GM12801 (cell line): ENCODE data around the gene IDS.

Experiments used
- CTCF ChIP-seq: IDR thresholded peaks from one replicate; pipeline ENCODE4 v1.5.1; 2011; ENCODE audit warnings: control low read depth; ENCODE audit not compliant: insufficient read length; ENCODE audit errors: extremely low read depth

The IDS gene

DNA sequence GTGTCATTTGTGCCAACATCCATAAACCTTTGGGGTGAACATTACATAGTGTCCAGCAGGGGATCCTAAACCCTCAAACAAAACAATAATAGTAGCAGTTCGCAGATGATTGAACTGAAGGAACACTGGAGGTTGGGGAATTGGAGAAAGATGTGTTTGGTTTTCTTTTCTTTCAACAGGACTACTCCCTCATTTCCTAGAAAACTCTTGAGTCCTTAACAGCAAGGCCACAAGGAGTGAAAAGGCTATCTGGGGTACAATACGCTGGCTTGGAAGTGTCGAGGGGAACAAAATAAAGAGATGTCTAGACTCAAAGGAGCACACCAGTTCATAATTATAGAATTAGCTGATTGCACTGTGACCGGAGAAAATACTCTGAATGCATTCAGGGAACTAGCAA is 72.1 kb downstream of the IDS start:
- no peak for TF ChIP-seq CTCF
